Calu3 (cell line): ENCODE measurements around the gene CTSF. TPM values are rescaled to one million over a fixed set of nuclear protein-coding genes. Genes with fewer than 3 reads are reported as not detected.
"Not testable (repeated sequence)": the region's sequence is repeated elsewhere in the genome, so short reads cannot be mapped to it uniquely, and the experiment has no call there.

ENCODE experiments used
- BruUV-seq: library from RNA; stranded (reverse); fragments of 400-500 nt; replicated peaks from 2 replicates; lab custom pipeline; 2021; lab: Mats Ljungman, UMichigan
- CTCF ChIA-PET: fragments of 300-600 bp; sonication (Branson Sonifier 250); formaldehyde crosslinking; loops from one replicate; lab custom pipeline; 2022; ENCODE audit warnings: antibody characterized with exemption; lab: Charles Lee
- DNase-seq: peaks from one replicate; pipeline ENCODE4 v3.0.0; 2022
- H3K27ac Mint-ChIP-seq: one replicate; pipeline ENCODE4 v1.8.0; 2022; ENCODE audit warnings: mixed read lengths; ENCODE audit not compliant: unreplicated experiment
- H3K27me3 Mint-ChIP-seq: one replicate; pipeline ENCODE4 v1.8.0; 2022; ENCODE audit warnings: mixed read lengths; ENCODE audit not compliant: unreplicated experiment
- H3K36me3 Mint-ChIP-seq: one replicate; pipeline ENCODE4 v1.8.0; 2022; ENCODE audit warnings: mild to moderate bottlenecking, moderate library complexity, mixed read lengths; ENCODE audit not compliant: insufficient read depth, unreplicated experiment
- H3K4me1 Mint-ChIP-seq: one replicate; pipeline ENCODE4 v1.8.0; 2022; ENCODE audit warnings: mild to moderate bottlenecking, low read depth, mixed read lengths; ENCODE audit not compliant: unreplicated experiment
- H3K4me3 Mint-ChIP-seq: one replicate; pipeline ENCODE4 v1.8.0; 2022; ENCODE audit warnings: mild to moderate bottlenecking, low read depth, moderate library complexity, mixed read lengths; ENCODE audit not compliant: unreplicated experiment
- H3K9me3 Mint-ChIP-seq: one replicate; pipeline ENCODE4 v1.8.0; 2022; ENCODE audit warnings: low read depth, mixed read lengths; ENCODE audit not compliant: unreplicated experiment
- CTCF ChIP-seq: fragments of 200-600 bp; IDR thresholded peaks from one replicate; pipeline ENCODE4 v1.8.0; 2022; ENCODE audit warnings: antibody characterized with exemption; ENCODE audit not compliant: unreplicated experiment
- intact Hi-C: fragments of 100-400 bp; cut with micrococcal nuclease; formaldehyde crosslinking; loops from one replicate; pipeline ENCODE4 v1.10.0; 2022; ENCODE audit not compliant: unreplicated experiment
- total RNA-seq: library from RNA; stranded (reverse); gene quantifications from 2 replicates; pipeline ENCODE4 v1.2.3, GENCODE V29; 2022

CTSF gene
- total RNA-seq, 1 experiment from 2014 or later, result 1.7 TPM

- TF ChIP-seq CTCF, result no peak
- peaks cover 13% of the 10 kb centered on the region for H3K36me3 Mint-ChIP-seq
- no peak overlapping the region for H3K27ac Mint-ChIP-seq
- BruUV-seq, result no TSS peak
- no peaks in the 10 kb centered on the region for H3K9me3 Mint-ChIP-seq
- CTCF ChIA-PET, result interaction anchor here (2.1 kb wide), 1 partner anchor 131 kb away, joined by 7 read pairs; no protein-coding TSS in a partner anchor
- DNase-seq, result no peak
- peaks cover 6% of the 10 kb centered on the region for H3K4me1 Mint-ChIP-seq
- no peak overlapping the region for H3K4me3 Mint-ChIP-seq
- intact Hi-C loops, result no loop called here
- peaks cover 31% of the 10 kb centered on the region for H3K27me3 Mint-ChIP-seq
Measured at GRCh38 chr11:66546966-66547661, 21.3 kb downstream of the CTSF start.

GRCh38 chr11:66546368-66546965 lies 21.9 kb downstream of the CTSF start, which contains the start of gene ACTN3:
TSS of gene ACTN3 (plus strand) at chr11:66546903. CDS start at chr11:66546938, 35 bp downstream.
- no peak for TF ChIP-seq CTCF
- no TSS peak for BruUV-seq
- Mint-ChIP-seq H3K4me1 (peaks cover 6% of the 10 kb centered on the region), H3K36me3 (peaks cover 17% of the 10 kb centered on the region), H3K4me3 (peak within 1 kb of the TSS; percentile 74), H3K27ac (no peak within 1 kb of the TSS), H3K27me3 (peaks cover 31% of the 10 kb centered on the region), H3K9me3 (no peaks in the 10 kb centered on the region)
- CTCF ChIA-PET, result interaction anchor here (0.9 to 2.1 kb wide), 2 partner anchors 128 to 132 kb away, joined by 3 to 7 read pairs; no protein-coding TSS in a partner anchor
- intact Hi-C loops, result no loop called here
- DNase-seq, result no peak

GRCh38 chr11:66545701-66546367 lies 22.6 kb downstream of the CTSF start, which contains the start of gene ZDHHC24:
TSS of gene ZDHHC24 (minus strand) at chr11:66546048. CDS start at chr11:66546003, 45 bp downstream.
- peak; percentile 95 for DNase-seq
- Mint-ChIP-seq H3K36me3 (peaks cover 24% of the 10 kb centered on the region), H3K4me1 (peaks cover 6% of the 10 kb centered on the region), H3K4me3 (peak within 1 kb of the TSS; percentile 74), H3K9me3 (no peaks in the 10 kb centered on the region), H3K27me3 (peaks cover 31% of the 10 kb centered on the region), H3K27ac (no peak within 1 kb of the TSS)
- TF ChIP-seq CTCF, result no peak
- no TSS peak for BruUV-seq
- CTCF ChIA-PET, result interaction anchor here (0.9 to 2.1 kb wide), 2 partner anchors 128 to 133 kb away, joined by 3 to 7 read pairs; no protein-coding TSS in a partner anchor
- intact Hi-C loops, result no loop called here

DNA sequence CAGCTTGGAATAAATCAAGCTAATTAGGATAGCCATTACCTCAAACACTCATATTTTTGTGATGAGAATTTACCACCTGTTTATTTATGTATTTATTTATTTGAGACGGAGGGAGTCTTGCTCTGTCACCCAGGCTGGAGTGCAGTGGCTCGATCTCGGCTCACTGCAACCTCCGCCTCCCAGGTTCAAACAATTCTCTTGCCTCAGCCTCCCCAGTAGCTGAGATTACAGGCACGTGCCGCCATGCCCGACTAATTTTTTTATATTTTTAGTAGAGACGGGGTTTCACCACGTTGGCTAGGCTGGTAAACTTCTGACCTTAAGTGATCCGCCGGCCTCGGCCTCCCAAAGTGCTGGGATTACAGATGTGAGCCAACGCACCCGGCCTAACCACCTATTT lies 23.5 kb downstream of the CTSF start:
- H3K4me1 Mint-ChIP-seq, DNase-seq, H3K27ac Mint-ChIP-seq, H3K9me3 Mint-ChIP-seq, intact Hi-C loops: not testable (repeated sequence)
- BruUV-seq, result TSS peak; percentile 63
- Mint-ChIP-seq H3K36me3 (peaks cover 27% of the 10 kb centered on the region), H3K27me3 (peaks cover 23% of the 10 kb centered on the region), H3K4me3 (peak overlapping the region; percentile 74)
- CTCF ChIA-PET, result interaction anchor here (2.1 kb wide), 1 partner anchor 134 kb away, joined by 7 read pairs; no protein-coding TSS in a partner anchor
